CD4-positive, alpha-beta T cell treated with Interleukin-15 for 4 hours (primary cell): Measurements from ENCODE around the gene HMGCR.

ENCODE experiments used
- DNase-seq: peaks from one replicate; pipeline ENCODE4 v3.0.0-alpha.2; 2020; ENCODE audit warnings: low spot score

HMGCR gene

DNA sequence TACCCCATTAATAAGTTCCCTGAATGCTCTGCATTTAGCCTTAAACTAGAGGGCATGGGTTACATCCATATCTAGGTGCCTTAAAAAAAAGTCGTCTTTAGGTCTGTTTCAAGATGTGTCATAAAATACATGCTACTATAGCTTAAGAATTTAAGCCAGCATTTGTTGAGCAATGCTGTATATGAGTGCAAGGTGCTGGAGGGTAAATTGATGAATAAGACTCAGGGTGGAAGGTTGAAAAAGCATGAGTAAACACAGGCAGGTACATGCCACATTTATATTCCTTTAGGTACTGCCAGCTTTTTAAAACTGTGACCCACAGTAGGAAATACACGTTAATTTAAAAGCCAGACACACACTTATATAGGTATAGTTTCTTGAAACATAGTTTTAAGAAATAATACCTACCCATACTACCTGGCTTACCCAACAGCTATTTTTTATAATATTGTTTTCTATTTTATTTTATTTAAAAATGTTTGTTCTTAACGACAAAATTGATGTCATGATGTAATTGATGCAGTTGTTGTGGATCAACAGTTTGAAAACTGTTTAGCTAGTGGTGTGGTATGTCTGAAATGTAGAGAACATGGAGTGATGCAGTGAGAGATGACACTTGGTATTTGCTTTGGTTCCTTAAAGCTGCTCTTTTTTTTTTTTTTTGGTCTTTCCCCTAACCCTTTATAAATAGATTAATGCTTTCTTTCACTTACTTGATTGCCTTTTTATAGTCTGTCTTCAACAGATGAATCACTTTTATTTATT is 3.9 kb downstream of the HMGCR start:
- no peak for DNase-seq

GRCh38 chr5:75341934-75342333 is 4.9 kb downstream of the HMGCR start:
- DNase-seq, result no peak

GRCh38 chr5:75342836-75343235 is 5.8 kb downstream of the HMGCR start:
- DNase-seq, result no peak

- DNase-seq, result no peak
These were observed 11.2 kb downstream of the HMGCR start for GRCh38 chr5:75348241-75348640.

DNA sequence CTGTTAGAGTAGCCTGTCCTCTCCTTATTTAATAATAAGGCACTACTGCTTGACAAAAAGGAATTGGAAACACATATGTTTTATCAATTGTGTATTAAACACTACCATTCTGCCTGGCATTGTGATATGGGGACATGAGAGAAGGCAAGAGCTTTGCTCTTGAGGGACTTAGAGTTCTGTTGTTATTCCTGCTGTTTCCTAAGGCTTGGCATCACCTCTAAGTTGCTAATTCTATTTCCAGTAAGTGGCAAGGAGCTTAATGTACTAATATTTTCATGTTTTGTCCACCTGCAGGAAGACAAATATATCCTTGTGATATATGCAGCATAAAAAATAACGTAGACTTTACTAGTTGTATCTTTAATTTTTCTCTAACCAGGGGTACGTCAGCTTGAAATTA is 12.6 kb downstream of the HMGCR start:
- DNase-seq, result no peak

GRCh38 chr5:75351139-75351926 is 14.3 kb downstream of the HMGCR start:
- DNase-seq, result no peak

DNA sequence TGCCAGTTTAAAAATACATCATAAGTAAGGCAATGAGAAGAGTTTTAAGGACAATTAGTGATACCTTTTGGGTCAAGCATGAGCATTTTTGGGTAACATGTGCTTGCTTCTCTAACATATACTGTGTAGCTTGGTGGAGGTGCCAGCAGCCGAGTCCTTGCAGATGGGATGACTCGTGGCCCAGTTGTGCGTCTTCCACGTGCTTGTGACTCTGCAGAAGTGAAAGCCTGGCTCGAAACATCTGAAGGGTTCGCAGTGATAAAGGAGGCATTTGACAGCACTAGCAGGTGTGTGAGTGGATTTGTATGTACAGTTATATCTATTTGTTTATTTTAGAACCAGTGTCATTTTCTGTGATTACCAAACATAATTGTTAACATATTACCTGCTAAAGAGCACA is 18.2 kb downstream of the HMGCR start:
- no peak for DNase-seq

DNA sequence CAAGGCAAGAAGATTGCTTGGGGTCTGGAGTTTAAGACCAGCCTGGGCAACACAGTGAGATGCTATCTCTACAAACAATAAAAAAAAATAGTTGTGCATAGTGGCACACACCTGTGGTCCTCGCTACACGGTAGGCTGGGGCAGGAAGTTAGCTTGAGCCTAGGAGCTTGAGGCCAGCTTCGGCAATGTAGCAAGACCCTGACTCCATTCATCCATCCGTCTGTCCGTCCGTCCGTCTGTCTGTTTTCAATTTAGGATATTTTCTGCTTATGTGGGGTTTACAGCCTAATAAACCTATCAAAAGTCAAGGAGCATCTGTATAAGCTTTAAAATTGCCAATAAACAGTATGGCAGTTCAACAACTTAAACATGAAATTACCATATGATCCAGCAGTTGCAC is 19.7 kb downstream of the HMGCR start:
- DNase-seq, result no peak

- DNase-seq, result no peak
These were observed 21.1 kb downstream of the HMGCR start for GRCh38 chr5:75358117-75358516.

DNA sequence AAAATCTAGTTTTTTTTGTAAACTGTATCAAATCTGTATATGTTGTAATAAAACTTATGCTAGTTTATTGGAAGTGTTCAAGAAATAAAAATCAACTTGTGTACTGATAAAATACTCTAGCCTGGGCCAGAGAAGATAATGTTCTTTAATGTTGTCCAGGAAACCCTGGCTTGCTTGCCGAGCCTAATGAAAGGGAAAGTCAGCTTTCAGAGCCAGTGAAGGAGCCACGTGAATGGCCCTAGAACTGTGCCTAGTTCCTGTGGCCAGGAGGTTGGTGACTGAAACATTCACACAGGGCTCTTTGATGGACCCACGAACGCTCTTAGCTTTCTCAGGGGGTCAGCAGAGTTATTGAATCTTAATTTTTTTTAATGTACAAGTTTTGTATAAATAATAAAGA is 24.3 kb downstream of the HMGCR start:
- DNase-seq, result no peak

DNA sequence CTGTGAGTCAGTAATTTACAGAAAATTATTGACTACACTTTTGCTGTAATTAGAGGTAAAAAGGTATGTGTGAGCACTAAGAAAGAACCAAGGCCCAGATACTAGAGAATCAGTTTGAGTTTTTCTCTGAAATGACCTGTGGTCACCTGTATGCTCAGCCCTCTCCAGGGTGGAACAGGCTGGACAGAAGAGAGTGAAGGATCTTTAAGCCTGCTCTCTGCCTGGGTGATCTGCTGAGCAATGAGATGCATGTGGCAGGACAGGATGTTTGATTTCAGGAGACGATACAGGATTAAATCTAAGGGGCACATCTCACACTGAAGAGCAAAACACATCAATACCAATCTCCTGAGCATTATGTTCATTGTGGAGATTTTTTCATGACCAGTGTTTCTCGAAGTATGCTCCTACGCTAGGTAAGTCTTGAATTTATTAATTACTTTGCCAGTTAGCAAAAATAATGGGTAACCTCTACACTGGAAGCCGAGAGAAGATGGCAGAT is 25.5 kb downstream of the HMGCR start:
- no peak for DNase-seq

GRCh38 chr5:75363111-75363510 is 26.1 kb downstream of the HMGCR start:
- no peak for DNase-seq

GRCh38 chr5:75363726-75364495 is 26.9 kb downstream of the HMGCR start:
- no peak for DNase-seq

- no peak for DNase-seq
These were observed 27.7 kb downstream of the HMGCR start for GRCh38 chr5:75364571-75365280.

DNA sequence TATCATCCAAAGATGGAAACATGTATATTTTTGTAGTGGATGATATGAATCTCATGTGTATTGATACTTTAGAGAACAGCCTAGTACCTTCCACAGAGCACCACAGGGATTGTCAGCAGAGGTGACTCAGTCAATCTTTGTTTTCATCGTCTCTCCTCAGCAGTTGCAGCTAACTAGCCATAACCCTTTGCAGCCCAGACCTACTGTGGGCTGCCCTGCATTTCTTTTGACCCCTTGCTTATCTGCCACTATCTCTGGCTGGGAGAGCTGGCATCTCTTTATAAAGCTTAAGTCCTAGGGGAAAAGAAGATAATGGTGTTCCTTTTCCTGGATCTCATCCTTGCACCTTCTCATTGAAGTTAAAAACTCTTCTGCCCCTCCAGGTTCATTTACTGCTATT is 28.7 kb downstream of the HMGCR start:
- DNase-seq, result no peak

DNA sequence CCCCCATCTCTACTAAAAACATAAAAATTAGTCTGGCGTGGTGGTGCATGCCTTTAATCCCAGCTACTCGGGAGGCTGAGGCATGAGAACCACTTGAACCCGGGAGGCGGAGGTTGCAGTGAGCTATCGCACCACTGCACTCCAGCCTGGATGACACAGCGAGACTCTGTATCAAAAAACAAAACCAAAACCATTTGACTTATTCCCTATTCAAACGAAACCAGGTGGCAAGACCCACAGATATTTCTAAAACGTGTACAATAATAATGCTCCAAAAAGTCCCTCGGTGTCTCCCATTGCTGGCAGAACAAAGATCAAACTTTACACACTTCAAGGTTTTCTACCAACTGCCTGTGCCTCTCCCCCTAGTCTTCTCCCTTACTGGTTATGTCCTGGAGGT is 29.8 kb downstream of the HMGCR start:
- no peak for DNase-seq

GRCh38 chr5:75367401-75367800 is 30.4 kb downstream of the HMGCR start:
- no peak for DNase-seq

DNA sequence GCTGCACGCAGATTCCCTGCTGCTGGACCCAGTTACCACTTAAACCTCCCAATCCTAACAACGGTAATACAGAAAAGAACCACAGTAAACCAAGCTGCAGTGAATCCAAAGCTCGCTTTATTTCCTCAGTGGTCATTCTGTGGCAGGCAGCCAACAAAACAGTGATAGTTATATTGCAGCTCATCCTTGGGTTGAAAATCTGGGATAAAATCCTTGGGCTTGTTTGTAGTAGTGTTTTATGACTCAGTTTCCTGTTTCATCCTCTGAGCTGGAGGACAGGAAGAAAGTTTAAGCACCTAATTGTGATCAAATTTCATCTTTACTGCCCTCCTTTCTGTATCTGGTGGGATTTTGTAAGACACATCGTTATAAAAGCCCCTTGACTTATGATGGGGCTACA is 31.4 kb downstream of the HMGCR start:
- DNase-seq, result no peak

DNA sequence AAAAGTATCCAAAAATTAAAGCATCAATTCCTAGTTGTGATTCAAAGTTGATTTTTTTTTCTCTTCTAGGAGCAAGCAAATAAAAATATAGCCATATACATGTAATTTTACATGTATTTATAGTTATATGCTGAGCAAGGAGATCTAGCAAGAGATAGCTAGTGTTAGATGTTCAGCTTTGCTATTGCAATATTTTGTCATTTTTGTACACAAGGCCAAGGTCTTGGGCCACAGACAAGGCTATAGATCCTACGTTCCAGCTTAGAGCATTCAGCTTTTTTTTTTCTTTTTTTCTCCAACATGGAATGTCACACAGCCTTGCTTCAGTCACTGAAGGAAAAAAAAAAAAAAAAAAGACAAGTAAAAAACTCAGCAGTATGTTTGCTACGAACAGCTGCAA is 36.8 kb downstream of the HMGCR start:
- no peak for DNase-seq

DNA sequence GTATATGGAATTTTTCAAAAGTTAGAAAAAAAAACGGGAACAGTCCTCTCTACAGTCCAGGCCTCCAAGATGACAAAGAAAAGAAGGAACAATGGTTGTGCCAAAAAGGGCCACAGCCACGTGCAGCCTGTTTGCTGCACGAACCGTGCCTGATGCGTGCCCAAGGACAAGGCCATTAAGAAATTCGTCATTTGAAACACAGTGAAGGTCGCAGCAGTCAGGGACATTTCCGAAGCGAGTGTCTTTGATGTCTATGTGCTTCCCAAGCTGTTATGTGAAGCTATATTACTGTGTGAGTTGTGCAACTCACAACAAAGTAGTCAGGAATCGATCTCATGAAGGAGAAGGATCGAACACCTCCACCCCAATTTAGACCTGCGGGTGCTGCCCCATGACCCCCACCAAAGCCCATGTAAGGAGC is 37.4 kb downstream of the HMGCR start:
- DNase-seq, result no peak

DNA sequence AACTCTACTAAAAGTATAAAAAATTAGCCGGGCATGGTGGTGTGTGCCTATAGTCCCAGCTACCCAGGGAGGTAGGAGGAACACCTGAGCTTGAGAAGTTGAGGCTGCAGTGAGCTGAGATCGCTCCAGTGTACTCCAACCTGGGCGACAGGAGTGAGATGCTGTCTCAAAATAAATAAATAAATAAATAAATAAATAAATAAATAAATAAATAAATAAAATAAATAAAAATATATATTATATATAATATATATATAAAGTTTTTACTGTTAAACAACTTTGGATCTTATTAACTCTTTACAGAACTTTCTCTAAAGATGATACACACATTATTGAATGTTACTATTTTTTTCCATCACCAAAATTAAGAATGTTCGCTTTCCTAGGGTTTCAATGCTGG is 38.4 kb downstream of the HMGCR start:
- no peak for DNase-seq

- no peak for DNase-seq
These were observed 43.1 kb downstream of the HMGCR start for GRCh38 chr5:75380099-75380498.
